ENCODE data around the gene MLYCD.

The MLYCD gene

GRCh38 chr16:83888672-83889044 lies 10.3 kb upstream of the MLYCD start:
- H3K27ac ChIP-seq (ENCODE audit: low read depth, low read length), result no peak overlapping the region
- H4K20me1 ChIP-seq (ENCODE audit: control insufficient read depth, insufficient read depth, low read depth, low read length), result no peaks in the 10 kb centered on the region
- H3K4me1 ChIP-seq (ENCODE audit: control insufficient read depth, low read length), result no peaks in the 10 kb centered on the region
- H3K9me3 ChIP-seq (ENCODE audit: control insufficient read depth, insufficient read depth, low read length), result no peaks in the 10 kb centered on the region
- H3K36me3 ChIP-seq (ENCODE audit: control insufficient read depth, low read length), result no peaks in the 10 kb centered on the region
- no peak for TF ChIP-seq CTCF (IDR thresholded peaks at IDR 0.05; ENCODE audit: low read depth, low read length, poor library complexity, severe bottlenecking)
- no peak for TF ChIP-seq EZH2phosphoT487 (IDR thresholded peaks at IDR 0.05; ENCODE audit: borderline replicate concordance, low read length)
- no peaks in the 10 kb centered on the region for H3F3A ChIP-seq (ENCODE audit: control insufficient read depth, insufficient read depth)
- no peak overlapping the region for H3K4me2 ChIP-seq (ENCODE audit: low read length)
- H3K79me2 ChIP-seq (ENCODE audit: control insufficient read depth, low read length), result no peaks in the 10 kb centered on the region
- no peaks in the 10 kb centered on the region; the same call in 1 of the 2 replicates for H3K27me3 ChIP-seq (ENCODE audit: control insufficient read depth, low read length)
- H3K4me3 ChIP-seq (ENCODE audit: low read length), result no peak overlapping the region
- H3K9me2 ChIP-seq (replicated peaks; ENCODE audit: control insufficient read depth, low read length), result no peaks in the 10 kb centered on the region

GRCh38 chr16:83890359-83890758 lies 8.6 kb upstream of the MLYCD start:
- Histone ChIP-seq H4K20me1 (ENCODE audit: control insufficient read depth, insufficient read depth, low read depth, low read length) (no peaks in the 10 kb centered on the region), H3K4me2 (ENCODE audit: low read length) (no peak overlapping the region), H3F3A (ENCODE audit: control insufficient read depth, insufficient read depth) (no peaks in the 10 kb centered on the region), H3K9me2 (replicated peaks; ENCODE audit: control insufficient read depth, low read length) (no peaks in the 10 kb centered on the region), H3K27ac (ENCODE audit: low read depth, low read length) (no peak overlapping the region), H3K9me3 (ENCODE audit: control insufficient read depth, insufficient read depth, low read length) (no peaks in the 10 kb centered on the region), H3K36me3 (ENCODE audit: control insufficient read depth, low read length) (no peaks in the 10 kb centered on the region), H3K79me2 (ENCODE audit: control insufficient read depth, low read length) (no peaks in the 10 kb centered on the region), H3K4me3 (ENCODE audit: low read length) (no peak overlapping the region), H3K4me1 (ENCODE audit: control insufficient read depth, low read length) (no peaks in the 10 kb centered on the region), H3K27me3 (ENCODE audit: control insufficient read depth, low read length) (no peaks in the 10 kb centered on the region; the same call in 1 of the 2 replicates)
- TF ChIP-seq CTCF (IDR thresholded peaks at IDR 0.05; ENCODE audit: low read depth, low read length, poor library complexity, severe bottlenecking) (no peak), EZH2phosphoT487 (IDR thresholded peaks at IDR 0.05; ENCODE audit: borderline replicate concordance, low read length) (no peak)

- Histone ChIP-seq H3K9me3 (ENCODE audit: control insufficient read depth, insufficient read depth, low read length) (no peaks in the 10 kb centered on the region), H3K36me3 (ENCODE audit: control insufficient read depth, low read length) (no peaks in the 10 kb centered on the region), H3K4me2 (ENCODE audit: low read length) (no peak overlapping the region), H3K27ac (ENCODE audit: low read depth, low read length) (no peak overlapping the region), H3K9me2 (replicated peaks; ENCODE audit: control insufficient read depth, low read length) (no peaks in the 10 kb centered on the region), H3F3A (ENCODE audit: control insufficient read depth, insufficient read depth) (no peaks in the 10 kb centered on the region), H3K79me2 (ENCODE audit: control insufficient read depth, low read length) (no peaks in the 10 kb centered on the region), H4K20me1 (ENCODE audit: control insufficient read depth, insufficient read depth, low read depth, low read length) (no peaks in the 10 kb centered on the region), H3K4me1 (ENCODE audit: control insufficient read depth, low read length) (no peaks in the 10 kb centered on the region), H3K4me3 (ENCODE audit: low read length) (no peak overlapping the region), H3K27me3 (ENCODE audit: control insufficient read depth, low read length) (no peaks in the 10 kb centered on the region; the same call in 1 of the 2 replicates)
- TF ChIP-seq EZH2phosphoT487 (IDR thresholded peaks at IDR 0.05; ENCODE audit: borderline replicate concordance, low read length) (no peak), CTCF (IDR thresholded peaks at IDR 0.05; ENCODE audit: low read depth, low read length, poor library complexity, severe bottlenecking) (no peak)
Observed at GRCh38 chr16:83891742-83892141, 7.2 kb upstream of the MLYCD start.

- H3K36me3 ChIP-seq (ENCODE audit: control insufficient read depth, low read length), result no peaks in the 10 kb centered on the region
- H3K4me2 ChIP-seq (ENCODE audit: low read length), result no peak overlapping the region
- H4K20me1 ChIP-seq (ENCODE audit: control insufficient read depth, insufficient read depth, low read depth, low read length), result no peaks in the 10 kb centered on the region
- H3K27ac ChIP-seq (ENCODE audit: low read depth, low read length), result no peak overlapping the region
- H3K9me2 ChIP-seq (replicated peaks; ENCODE audit: control insufficient read depth, low read length), result no peaks in the 10 kb centered on the region
- H3F3A ChIP-seq (ENCODE audit: control insufficient read depth, insufficient read depth), result no peaks in the 10 kb centered on the region
- no peak for TF ChIP-seq CTCF (IDR thresholded peaks at IDR 0.05; ENCODE audit: low read depth, low read length, poor library complexity, severe bottlenecking)
- no peak for TF ChIP-seq EZH2phosphoT487 (IDR thresholded peaks at IDR 0.05; ENCODE audit: borderline replicate concordance, low read length)
- no peaks in the 10 kb centered on the region for H3K9me3 ChIP-seq (ENCODE audit: control insufficient read depth, insufficient read depth, low read length)
- H3K4me3 ChIP-seq (ENCODE audit: low read length), result no peak overlapping the region
- peaks cover 13% of the 10 kb centered on the region for H3K4me1 ChIP-seq (ENCODE audit: control insufficient read depth, low read length)
- H3K79me2 ChIP-seq (ENCODE audit: control insufficient read depth, low read length), result peaks cover 5% of the 10 kb centered on the region
- H3K27me3 ChIP-seq (ENCODE audit: control insufficient read depth, low read length), result no peaks in the 10 kb centered on the region; the same call in 1 of the 2 replicates
Observed at GRCh38 chr16:83895243-83895642, 3.7 kb upstream of the MLYCD start.

Measured in DOHH2 (cell line).